ENCODE measurements around the gene KCNQ5.
"Not testable (repeated sequence)": the region's sequence is repeated elsewhere in the genome, so short reads cannot be mapped to it uniquely, and the experiment has no call there.

Gene KCNQ5

DNA sequence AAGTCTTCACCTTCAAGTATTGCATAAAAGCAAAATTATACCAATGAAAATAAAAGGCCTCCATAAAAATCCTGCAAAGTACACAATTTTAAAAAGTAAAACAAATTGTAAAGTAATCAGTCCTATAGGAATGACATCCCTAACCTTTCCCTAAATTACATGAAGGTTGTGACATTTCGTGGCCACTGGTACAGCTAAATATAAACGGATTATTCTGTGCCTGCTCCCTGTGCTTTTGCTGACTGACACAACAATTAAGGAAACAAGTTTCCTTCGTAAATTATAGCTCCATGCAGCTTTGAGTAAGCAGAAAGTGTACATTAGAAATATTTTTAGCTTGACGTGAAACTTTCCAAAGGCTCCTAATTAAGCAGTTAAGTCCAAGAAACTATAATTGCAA, 222.8 kb downstream of the KCNQ5 start:
- DNase-seq (ENCODE audit: low read depth) = no peak

- DNase-seq (ENCODE audit: low read depth) = no peak
These were observed 227.5 kb downstream of the KCNQ5 start for GRCh38 chr6:72849346-72849745.

DNA sequence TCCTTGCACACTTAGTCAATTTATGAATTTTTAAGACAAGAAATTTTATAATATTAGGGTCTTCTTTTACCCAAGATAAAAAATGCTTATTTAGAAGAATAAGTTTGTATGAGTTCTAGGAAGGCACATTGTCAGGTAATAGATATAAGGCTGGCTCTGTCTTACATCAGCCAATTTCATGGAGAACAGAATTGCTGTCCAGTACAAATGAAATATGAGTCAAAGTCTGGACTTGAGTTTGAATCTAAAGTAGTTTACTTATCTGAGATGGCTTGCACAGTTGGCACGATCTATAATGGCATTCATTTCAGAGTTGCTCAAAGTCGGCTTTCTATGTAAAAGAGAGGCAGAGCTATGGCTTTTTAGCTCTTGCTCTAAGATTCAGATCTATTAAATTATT, 228.2 kb downstream of the KCNQ5 start:
- DNase-seq (ENCODE audit: low read depth) = no peak

- no peak for DNase-seq (ENCODE audit: low read depth)
These were observed 228.6 kb downstream of the KCNQ5 start for GRCh38 chr6:72850469-72850868.

DNA sequence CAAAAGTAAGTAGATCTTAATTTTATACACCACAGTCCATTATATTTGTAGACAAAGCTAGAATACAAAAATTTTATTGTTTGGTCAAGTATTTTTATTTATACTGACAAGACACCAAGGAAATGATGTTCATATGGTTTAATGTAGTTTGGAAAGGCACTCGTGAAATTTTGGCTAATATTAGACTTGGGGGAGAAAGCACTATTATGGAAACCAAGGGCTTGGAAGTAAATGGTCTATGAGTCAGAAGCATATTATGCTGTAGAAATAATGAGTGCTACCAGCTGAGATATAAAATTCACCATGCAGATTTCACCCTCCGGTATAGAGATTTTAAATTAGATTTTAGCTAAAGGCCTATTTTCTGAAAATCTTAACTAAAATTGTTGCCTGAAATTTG, 233.6 kb downstream of the KCNQ5 start:
- DNase-seq (ENCODE audit: low read depth) = no peak

- DNase-seq (ENCODE audit: low read depth) = no peak
These were observed 234.9 kb downstream of the KCNQ5 start for GRCh38 chr6:72856801-72857200.

- DNase-seq (ENCODE audit: low read depth) = peak; percentile 24
These were observed 236.1 kb downstream of the KCNQ5 start for GRCh38 chr6:72857791-72858585.

- no peak for DNase-seq (ENCODE audit: low read depth)
These were observed 239.2 kb downstream of the KCNQ5 start for GRCh38 chr6:72861059-72861458.

DNA sequence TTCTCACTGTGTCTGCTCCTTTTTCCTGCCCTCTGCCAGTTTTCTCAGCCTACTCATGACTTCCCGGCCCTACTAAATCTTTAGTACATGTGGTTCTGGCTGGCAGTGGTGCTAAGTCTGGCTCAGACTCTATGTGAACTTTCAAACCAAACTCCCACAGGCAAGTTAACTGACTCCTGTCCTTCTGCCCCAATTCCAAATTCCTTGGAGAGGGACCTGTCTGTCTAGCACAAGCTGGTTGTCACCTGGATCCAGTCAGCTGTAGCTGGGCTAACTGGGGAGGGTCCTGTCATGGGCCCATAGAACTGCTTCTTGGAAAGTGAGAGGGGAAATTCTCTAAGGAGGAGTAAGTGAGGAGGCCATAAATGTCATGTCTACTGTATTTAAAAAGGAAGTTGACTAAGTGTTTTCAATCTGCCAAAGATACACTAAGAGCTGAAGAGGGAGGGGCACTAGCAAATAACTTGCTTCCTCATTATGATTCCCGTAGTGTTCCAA, 240.1 kb downstream of the KCNQ5 start:
- DNase-seq (ENCODE audit: low read depth) = no peak

DNA sequence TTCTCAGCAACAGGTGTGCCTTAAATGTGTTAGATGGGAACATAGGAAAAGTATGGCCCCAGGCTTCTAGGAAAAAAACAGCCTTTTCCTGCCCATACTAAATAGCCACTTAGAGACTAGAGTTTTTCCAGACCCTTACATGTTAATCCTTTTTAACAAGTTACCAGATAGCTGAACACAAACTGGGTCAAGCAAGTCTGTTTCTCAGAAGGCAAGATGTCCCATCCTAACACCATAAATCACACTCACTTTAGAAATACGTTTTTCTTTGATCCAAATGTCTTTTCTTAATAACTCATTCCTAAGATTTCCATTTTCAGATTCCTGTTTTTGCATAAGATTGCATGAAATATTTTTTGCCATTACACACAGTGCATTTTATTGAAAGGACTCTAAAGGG, 241.3 kb downstream of the KCNQ5 start:
- no peak for DNase-seq (ENCODE audit: low read depth)

- DNase-seq (ENCODE audit: low read depth) = no peak
These were observed 242.4 kb downstream of the KCNQ5 start for GRCh38 chr6:72864236-72864635.

DNA sequence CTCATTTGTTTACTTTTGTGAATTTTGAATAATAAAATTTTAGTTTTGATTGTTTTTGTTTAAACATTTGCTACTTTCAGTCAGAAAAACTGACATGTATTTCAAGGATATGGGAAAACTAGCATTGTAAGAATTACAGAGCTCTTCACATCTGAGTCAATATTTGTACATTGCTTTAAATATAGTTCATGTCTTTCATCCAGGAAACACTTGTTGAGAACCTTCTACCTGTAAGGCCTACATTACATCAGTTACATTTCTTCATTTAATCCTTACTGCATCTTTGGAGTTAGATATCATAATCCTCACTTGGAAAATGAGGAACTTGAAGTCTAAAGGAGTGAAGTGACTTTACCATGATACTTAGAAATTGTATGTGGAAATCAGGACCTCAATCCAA, 242.9 kb downstream of the KCNQ5 start:
- no peak for DNase-seq (ENCODE audit: low read depth)

GRCh38 chr6:72865467-72865866, 243.6 kb downstream of the KCNQ5 start:
- no peak for DNase-seq (ENCODE audit: low read depth)

GRCh38 chr6:72869621-72870020, 247.8 kb downstream of the KCNQ5 start:
- no peak for DNase-seq (ENCODE audit: low read depth)

DNA sequence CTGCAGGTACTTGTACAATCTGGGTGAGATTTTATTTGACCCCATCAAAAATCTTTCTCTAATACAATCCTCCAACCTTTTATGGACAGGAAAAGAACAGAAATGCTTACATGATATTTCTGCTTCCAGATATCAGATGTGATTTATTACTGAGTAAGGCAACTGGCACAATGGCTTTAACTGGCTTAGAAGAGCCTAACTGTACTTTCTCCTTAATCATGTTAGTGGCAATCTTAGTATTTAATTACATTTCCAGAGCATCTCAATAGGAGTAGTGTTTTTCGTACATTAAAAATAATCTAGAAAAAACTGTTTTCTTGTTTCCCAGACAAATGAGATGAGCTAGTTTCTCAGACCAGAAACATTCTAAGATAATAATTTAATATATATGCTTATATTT, 251.6 kb downstream of the KCNQ5 start:
- DNase-seq (ENCODE audit: low read depth) = no peak

DNA sequence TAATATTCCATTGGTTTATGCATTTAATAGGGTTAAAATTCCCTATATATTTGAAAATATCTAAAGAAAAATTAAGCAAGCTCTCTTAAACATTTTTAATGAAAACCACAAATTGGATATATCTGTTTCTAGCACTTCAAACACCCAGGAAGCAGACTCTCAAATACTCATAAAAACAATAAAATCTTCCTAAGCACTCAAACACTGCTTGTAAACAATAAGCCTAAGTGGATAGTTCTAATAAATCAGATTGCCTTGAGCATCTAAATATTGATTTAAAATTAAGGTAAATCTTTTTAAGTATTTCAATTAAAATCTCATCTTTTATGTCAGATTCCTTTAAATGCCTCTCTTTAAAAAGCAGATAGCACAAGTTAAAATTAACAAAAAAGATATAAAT, 254.4 kb downstream of the KCNQ5 start:
- no peak for DNase-seq (ENCODE audit: low read depth)

DNA sequence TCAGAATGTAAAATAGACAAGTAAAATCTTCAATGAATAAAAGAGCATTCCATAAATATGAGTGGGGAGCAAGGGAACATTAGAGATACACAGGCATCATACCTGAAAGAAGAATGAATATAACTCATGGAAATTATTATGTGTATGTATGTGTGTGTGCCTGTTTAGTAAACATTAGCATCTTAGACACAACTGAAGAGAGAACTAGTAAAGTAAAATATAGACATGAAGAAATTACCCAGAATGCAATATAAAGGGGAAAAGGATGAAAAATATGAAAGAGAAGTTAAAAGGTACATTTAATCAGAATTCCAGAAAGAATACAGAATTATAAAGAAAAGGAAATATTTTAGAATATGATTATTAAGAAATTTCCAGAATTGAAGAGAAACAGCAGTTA, 264.3 kb downstream of the KCNQ5 start:
- no peak for DNase-seq (ENCODE audit: low read depth)

DNA sequence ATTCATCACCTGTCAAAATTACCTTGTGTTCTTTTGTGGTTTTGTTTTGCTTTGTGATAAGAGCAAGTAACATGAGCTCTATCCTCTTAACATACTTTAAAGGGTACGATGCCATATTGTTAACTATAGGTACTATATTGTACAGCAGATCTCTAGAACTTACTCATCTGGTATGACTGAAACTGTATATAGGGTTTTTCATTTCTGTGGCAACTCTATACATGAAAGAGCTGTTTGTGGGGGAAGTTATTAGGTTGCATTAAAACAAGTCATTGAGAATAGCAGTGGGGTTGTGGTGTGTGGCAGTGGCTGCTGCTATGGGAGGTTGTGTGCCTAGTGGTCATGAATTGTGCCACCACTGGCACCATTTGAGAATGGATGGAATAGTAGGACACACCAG, 268.4 kb downstream of the KCNQ5 start:
- no peak for DNase-seq (ENCODE audit: low read depth)

GRCh38 chr6:72890671-72891070, 268.8 kb downstream of the KCNQ5 start:
- no peak for DNase-seq (ENCODE audit: low read depth)

DNA sequence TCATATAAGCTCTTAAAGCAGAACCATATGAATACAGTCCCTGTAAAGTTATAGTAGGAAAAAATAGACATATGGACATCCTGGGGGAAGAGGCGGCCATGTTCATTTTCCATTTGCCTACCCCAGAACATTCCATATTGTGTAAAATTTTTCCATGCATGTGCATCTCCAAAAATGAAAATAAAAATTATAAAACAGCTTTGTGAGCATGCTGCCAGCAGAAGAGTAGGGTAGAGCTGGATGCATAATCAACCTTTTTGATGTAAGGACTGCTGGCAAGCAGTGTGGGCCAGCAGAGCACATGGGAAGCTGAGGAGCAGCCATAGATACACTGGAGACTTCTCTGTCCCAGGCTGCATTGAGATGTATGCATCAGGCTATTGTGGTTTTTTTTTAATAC, 271.0 kb downstream of the KCNQ5 start:
- DNase-seq (ENCODE audit: low read depth) = no peak

GRCh38 chr6:72894091-72894490, 272.2 kb downstream of the KCNQ5 start:
- no peak for DNase-seq (ENCODE audit: low read depth)

DNA sequence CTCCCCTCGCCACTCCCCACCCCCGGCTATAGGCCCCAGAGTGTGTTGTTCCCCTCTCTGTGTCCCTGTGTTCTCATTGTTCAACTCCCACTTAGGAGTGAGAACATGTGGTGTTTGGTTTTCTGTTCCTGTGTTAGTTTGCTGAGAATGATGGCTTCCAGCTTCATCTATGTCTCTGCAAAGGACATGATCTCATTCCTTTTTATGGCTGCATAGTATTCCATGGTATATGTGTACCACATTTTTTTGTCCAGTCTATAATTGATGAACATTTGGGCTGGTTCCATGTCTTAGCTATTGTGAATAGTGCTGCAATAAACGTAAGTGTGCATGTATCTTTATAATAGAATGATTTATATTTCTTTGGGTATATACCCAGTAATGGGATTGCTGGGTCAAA, 276.4 kb downstream of the KCNQ5 start:
- DNase-seq (ENCODE audit: low read depth) = not testable (repeated sequence)

GRCh38 chr6:72905705-72906478, 284.0 kb downstream of the KCNQ5 start:
- no peak for DNase-seq (ENCODE audit: low read depth)
